ENCODE results near the gene RARRES1. TPM values are rescaled to one million over a fixed set of nuclear protein-coding genes. Genes with fewer than 3 reads are reported as not detected.

The RARRES1 gene
- total RNA-seq, 1 donor from 2014 or later = 0.95 TPM

GRCh38 chr3:158680861-158681260 is 51.4 kb downstream of the RARRES1 start:
- Mint-ChIP-seq H3K27me3 (ENCODE audit: low read depth) (no peaks in the 10 kb centered on the region), H3K9me3 (ENCODE audit: low read depth) (no peaks in the 10 kb centered on the region), H3K4me1 (ENCODE audit: low read depth) (no peaks in the 10 kb centered on the region), H3K27ac (ENCODE audit: unreplicated experiment) (no peak overlapping the region), H3K36me3 (ENCODE audit: low read depth) (peaks cover 11% of the 10 kb centered on the region), H3K4me3 (ENCODE audit: unreplicated experiment) (no peak overlapping the region)
- DNase-seq (ENCODE audit: low spot score) = no peak
- no peak for TF ChIP-seq CTCF (IDR thresholded peaks at IDR 0.05)

GRCh38 chr3:158679547-158680000 is 52.7 kb downstream of the RARRES1 start:
- Mint-ChIP-seq H3K27ac (ENCODE audit: unreplicated experiment) (no peak overlapping the region), H3K27me3 (ENCODE audit: low read depth) (no peaks in the 10 kb centered on the region)
- TF ChIP-seq CTCF (IDR thresholded peaks at IDR 0.05) = no peak

GRCh38 chr3:158678687-158679086 is 53.6 kb downstream of the RARRES1 start:
- H3K36me3 Mint-ChIP-seq (ENCODE audit: low read depth) = peaks cover 7% of the 10 kb centered on the region
- TF ChIP-seq CTCF (IDR thresholded peaks at IDR 0.05) = no peak
- no peak for DNase-seq (ENCODE audit: low spot score)
- no peak overlapping the region for H3K27ac Mint-ChIP-seq (ENCODE audit: unreplicated experiment)
- no peaks in the 10 kb centered on the region for H3K27me3 Mint-ChIP-seq (ENCODE audit: low read depth)
- no peaks in the 10 kb centered on the region for H3K9me3 Mint-ChIP-seq (ENCODE audit: low read depth)
- H3K4me1 Mint-ChIP-seq (ENCODE audit: low read depth) = no peaks in the 10 kb centered on the region
- no peak overlapping the region for H3K4me3 Mint-ChIP-seq (ENCODE audit: unreplicated experiment)

More at GRCh38 chr3:158679547-158680000, 52.7 kb downstream of the RARRES1 start:
- no peaks in the 10 kb centered on the region for H3K4me1 Mint-ChIP-seq (ENCODE audit: low read depth)
- DNase-seq (ENCODE audit: low spot score) = no peak
- no peak overlapping the region for H3K4me3 Mint-ChIP-seq (ENCODE audit: unreplicated experiment)
- no peaks in the 10 kb centered on the region for H3K9me3 Mint-ChIP-seq (ENCODE audit: low read depth)
- H3K36me3 Mint-ChIP-seq (ENCODE audit: low read depth) = peaks cover 11% of the 10 kb centered on the region

GRCh38 chr3:158672215-158673176 is 59.8 kb downstream of the RARRES1 start, which contains the start of gene LXN:
TSS of gene LXN (minus strand) at chr3:158672648. CDS start at chr3:158672478, 170 bp downstream.
- Mint-ChIP-seq H3K27ac (ENCODE audit: unreplicated experiment) (peak within 1 kb of the TSS; percentile 85), H3K9me3 (ENCODE audit: low read depth) (no peaks in the 10 kb centered on the region), H3K36me3 (ENCODE audit: low read depth) (peaks cover 10% of the 10 kb centered on the region), H3K27me3 (ENCODE audit: low read depth) (no peaks in the 10 kb centered on the region), H3K4me1 (ENCODE audit: low read depth) (peaks cover 9% of the 10 kb centered on the region), H3K4me3 (ENCODE audit: unreplicated experiment) (peak within 1 kb of the TSS; percentile 76)
- TF ChIP-seq CTCF (IDR thresholded peaks at IDR 0.05) = peak; percentile 80
- DNase-seq (ENCODE audit: low spot score) = peak; percentile 91

GRCh38 chr3:158671821-158672214 is 60.4 kb downstream of the RARRES1 start:
- peak overlapping the region; percentile 85 for H3K27ac Mint-ChIP-seq (ENCODE audit: unreplicated experiment)
- TF ChIP-seq CTCF (IDR thresholded peaks at IDR 0.05) = no peak
- H3K27me3 Mint-ChIP-seq (ENCODE audit: low read depth) = no peaks in the 10 kb centered on the region
- H3K4me1 Mint-ChIP-seq (ENCODE audit: low read depth) = peaks cover 9% of the 10 kb centered on the region
- H3K36me3 Mint-ChIP-seq (ENCODE audit: low read depth) = peaks cover 9% of the 10 kb centered on the region
- H3K9me3 Mint-ChIP-seq (ENCODE audit: low read depth) = no peaks in the 10 kb centered on the region
- no peak for DNase-seq (ENCODE audit: low spot score)
- peak overlapping the region; percentile 76 for H3K4me3 Mint-ChIP-seq (ENCODE audit: unreplicated experiment)

All from chondrocyte (in vitro differentiated cells).